Endometrial microvascular endothelial cells (primary cell): ENCODE measurements around the gene MACROD2. TPM values are rescaled to one million over a fixed set of nuclear protein-coding genes. Genes with fewer than 3 reads are reported as not detected.

Experiments
- in situ Hi-C: cut with HindIII; loops from 2 replicates; pipeline ENCODE4 v1.10.0; 2017; ENCODE audit warnings: low sequenced_read_pairs, low pct_unique_long_range_greater_than_20kb; ENCODE audit errors: inconsistent ontology term
- total RNA-seq: library from RNA; depleted of rRNA; stranded (reverse); fragments of >200 nt; gene quantifications from one replicate; pipeline ENCODE4 v1.2.3, GENCODE V29; 2015; ENCODE audit errors: inconsistent ontology term

Gene MACROD2
- total RNA-seq, 1 donor from 2014 or later = not detected

DNA sequence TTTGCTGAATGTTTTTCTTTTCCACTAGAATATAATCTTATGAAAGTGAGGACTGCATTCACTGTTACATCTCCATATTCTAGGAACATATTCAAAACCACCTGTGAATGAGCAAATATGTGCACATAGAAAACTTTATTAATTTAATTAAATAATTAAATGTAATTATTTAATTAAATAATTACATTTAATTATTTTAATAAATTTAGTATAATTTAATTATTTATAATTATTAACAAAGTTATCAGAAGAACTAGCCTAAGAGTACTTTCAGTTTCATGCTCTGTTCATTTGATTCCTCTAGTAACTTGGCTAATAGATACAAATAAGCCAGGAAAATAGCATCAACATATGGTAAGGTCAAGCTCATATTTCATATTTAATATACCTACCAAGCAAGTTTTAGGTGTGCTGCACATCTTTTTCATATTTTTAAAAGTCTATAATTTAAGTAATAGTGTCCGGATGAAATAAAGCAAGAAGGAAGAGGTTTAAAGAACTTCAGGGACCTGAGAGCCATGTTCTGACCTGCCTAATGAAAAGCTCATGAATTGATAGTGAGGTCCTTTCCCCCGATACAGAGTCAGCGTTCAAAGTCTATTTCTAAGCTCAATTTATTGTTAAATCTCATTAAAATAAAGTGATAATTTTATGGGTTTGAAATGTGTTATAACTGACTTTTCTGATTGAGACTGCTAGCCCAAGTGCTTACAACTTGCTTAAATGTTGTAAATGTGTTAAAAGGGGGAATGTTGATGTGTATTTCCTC is 703.5 kb downstream of the MACROD2 start:
- in situ Hi-C loops = no loop called here

GRCh38 chr20:14700639-14700960 is 705.3 kb downstream of the MACROD2 start:
- in situ Hi-C loops = no loop called here

DNA sequence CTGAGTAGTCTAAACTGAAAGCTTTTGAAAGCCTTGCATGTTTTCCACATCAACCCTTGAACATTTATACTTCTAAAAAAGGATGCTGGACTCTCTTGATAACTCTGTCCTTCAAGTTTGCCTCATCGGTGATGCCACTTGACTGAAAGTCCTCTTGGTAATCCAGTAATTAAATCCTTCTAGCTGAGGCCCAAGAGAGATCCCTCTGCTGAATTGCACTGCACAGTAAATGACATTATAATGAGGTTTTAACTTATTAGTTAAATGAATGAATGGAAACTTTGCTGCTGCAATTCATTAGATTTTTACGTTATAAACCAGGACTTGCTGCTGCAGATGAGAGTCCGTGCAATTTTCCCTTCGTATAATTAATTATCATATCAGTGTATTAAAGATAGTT is 706.0 kb downstream of the MACROD2 start:
- in situ Hi-C loops = no loop called here

- in situ Hi-C loops = no loop called here
These were observed 711.2 kb downstream of the MACROD2 start for GRCh38 chr20:14706555-14706954.

- in situ Hi-C loops = no loop called here
These were observed 711.8 kb downstream of the MACROD2 start for GRCh38 chr20:14707026-14707680.

DNA sequence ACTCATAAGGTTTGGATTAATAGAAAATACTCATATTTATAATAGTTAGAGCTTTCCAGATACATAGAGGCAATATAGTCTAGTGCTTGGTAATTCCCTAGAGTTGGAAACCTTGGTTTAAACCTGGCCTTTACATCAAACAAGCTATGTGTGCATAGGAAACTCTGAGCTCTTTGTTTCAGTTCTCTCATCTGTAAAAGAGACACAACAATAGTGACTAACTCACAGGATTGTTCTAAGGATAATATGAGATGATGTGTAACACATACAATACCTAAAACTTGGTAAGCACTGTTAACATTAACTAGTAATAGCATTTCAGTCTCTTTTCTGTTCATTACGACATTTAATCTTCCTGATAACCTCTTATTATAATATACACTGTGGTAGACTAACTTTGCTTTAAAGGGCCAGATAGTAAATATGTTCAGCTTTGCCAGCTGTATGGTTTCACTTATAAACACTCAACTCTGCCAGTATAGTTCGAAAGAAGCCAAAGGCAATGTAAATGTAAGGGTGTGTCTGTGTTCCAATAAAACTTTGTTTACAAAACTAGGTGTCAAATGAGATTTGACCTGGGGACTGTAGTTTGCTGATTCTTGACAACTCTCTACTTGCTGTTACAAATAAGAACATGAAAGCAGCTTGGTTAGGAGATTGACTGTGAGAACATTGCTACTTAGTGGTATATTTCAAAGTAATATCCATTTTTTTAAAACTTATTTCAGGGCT is 712.7 kb downstream of the MACROD2 start:
- in situ Hi-C loops = no loop called here

- in situ Hi-C loops = no loop called here
These were observed 714.1 kb downstream of the MACROD2 start for GRCh38 chr20:14709439-14709838.

DNA sequence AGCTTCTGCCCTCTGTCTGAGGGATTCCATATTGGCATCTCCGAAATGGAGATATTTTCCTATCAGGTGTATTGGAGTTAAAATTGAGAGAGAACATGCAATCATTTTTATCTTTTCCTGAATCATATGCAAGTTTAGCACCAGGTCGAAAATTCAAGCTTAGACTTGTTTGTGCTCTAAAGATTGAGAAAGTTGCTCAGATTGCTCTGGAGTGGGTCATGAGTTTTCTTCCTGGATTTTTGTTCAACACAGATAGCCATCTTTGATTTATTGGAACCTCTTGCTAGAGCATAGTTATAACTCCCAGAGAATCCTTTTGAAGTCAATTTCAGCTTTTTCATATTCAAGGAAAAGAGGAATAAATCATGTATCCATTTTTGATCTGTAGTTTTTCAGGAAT is 715.6 kb downstream of the MACROD2 start:
- in situ Hi-C loops = no loop called here

DNA sequence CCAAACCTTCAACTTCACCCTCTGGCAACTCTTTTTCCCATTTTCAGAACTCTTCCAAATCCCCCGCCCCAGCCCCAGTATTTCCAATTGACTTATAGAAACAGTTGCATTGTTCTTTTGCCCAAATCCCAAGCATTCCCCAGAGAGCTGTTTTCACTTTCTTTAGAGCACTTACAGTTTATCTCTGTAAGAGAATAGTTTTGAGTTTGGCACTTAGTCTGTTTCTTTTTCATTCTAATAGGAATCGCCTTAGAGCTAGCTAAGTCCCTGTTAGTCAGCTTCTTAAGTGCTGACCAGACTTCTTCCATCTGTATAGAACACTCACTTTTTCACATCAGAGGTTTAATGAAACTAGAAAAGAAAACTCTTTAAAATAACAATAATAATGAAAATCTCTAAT is 716.3 kb downstream of the MACROD2 start:
- in situ Hi-C loops = no loop called here

- in situ Hi-C loops = no loop called here
These were observed 717.0 kb downstream of the MACROD2 start for GRCh38 chr20:14712302-14712739.

DNA sequence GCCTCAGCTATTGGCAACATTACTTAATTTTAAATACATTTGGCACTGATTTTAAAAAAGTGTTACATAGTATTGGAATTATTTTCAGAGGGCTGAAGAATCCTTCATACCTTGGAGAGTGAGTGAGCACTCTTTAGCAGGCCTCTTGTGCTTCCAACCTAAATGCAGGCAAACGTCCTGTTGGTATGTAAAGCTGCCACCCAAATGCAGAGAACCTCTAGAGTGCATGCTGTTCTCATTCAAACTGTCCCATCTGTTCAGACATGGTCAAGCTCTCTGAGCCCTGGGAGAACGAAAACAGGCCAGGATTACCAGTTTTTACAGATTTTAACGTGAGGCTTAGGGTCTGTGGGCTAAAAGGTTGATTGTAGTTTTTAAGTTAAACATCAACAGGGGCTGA is 720.1 kb downstream of the MACROD2 start:
- in situ Hi-C loops = no loop called here

GRCh38 chr20:14716351-14716801 is 721.1 kb downstream of the MACROD2 start:
- in situ Hi-C loops = no loop called here

- in situ Hi-C loops = no loop called here
These were observed 722.1 kb downstream of the MACROD2 start for GRCh38 chr20:14717134-14717999.

GRCh38 chr20:14720251-14720650 is 724.9 kb downstream of the MACROD2 start:
- in situ Hi-C loops = no loop called here

DNA sequence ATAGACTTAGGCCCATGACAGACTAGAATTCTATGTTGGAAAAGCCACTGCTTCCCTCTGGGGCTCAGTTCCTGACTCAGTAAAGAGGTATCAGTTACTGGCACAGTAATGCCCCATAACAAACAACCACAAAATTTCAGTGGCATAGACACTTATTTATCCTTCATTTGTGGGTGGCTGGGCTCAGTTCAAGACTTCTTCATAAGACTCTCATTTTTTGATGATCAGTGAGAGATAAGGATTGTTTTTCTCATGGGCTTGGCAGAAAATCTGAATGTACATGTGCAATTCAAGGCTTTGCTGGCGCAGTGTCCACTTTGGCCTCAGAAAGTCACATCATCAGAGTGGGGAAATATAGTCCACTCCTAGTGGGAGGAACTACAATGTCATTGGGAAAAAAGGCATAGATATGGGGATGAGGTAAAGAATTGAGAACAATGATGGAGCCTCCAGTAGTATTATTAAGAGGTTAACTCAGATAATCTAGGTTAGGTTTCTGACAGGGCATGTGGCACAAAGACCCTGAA is 726.7 kb downstream of the MACROD2 start:
- in situ Hi-C loops = no loop called here

- in situ Hi-C loops = no loop called here
These were observed 728.3 kb downstream of the MACROD2 start for GRCh38 chr20:14723614-14724013.

GRCh38 chr20:14724036-14724435 is 728.7 kb downstream of the MACROD2 start:
- in situ Hi-C loops = no loop called here

- in situ Hi-C loops = no loop called here
These were observed 729.2 kb downstream of the MACROD2 start for GRCh38 chr20:14724468-14724867.

DNA sequence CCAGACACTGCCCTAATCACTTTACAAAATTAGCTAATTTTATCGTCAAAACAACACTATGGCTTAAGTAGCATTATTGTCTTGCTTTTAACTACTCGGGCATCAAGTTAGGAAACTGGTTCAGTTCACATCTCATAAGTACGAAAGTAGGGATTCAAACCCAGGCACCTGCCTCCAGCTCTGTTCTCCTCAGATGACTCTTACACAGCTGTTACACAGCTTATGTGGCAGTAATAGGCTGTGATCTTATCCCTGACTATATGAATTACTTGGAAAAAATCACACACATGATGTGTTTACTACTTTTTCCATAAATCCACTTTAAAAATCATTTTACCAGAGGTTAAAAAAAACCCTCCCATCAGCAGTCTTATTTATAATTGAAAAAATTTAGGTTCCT is 731.3 kb downstream of the MACROD2 start:
- in situ Hi-C loops = no loop called here
